GM21447 (cell line): Measurements from ENCODE around the gene ZFP42.
"Not testable (repeated sequence)": the region's sequence is repeated elsewhere in the genome, so short reads cannot be mapped to it uniquely, and the experiment has no call there.

ENCODE experiments used
- ATAC-seq: cut with Tn5 transposase; IDR thresholded peaks from one replicate; pipeline ENCODE4 v1.9.1; 2021; ENCODE audit not compliant: unreplicated experiment

Gene ZFP42

GRCh38 chr4:188021548-188022249, 26.1 kb downstream of the ZFP42 start:
- no peak for ATAC-seq

- ATAC-seq, result no peak
Measured at GRCh38 chr4:188023682-188024081, 28.1 kb downstream of the ZFP42 start.

- ATAC-seq, result no peak
Measured at GRCh38 chr4:188025476-188025875, 29.9 kb downstream of the ZFP42 start.

GRCh38 chr4:188029114-188029513, 33.5 kb downstream of the ZFP42 start:
- ATAC-seq, result no peak

- ATAC-seq, result no peak
Measured at GRCh38 chr4:188030401-188030800, 34.8 kb downstream of the ZFP42 start.

GRCh38 chr4:188031751-188032150, 36.2 kb downstream of the ZFP42 start:
- no peak for ATAC-seq

- ATAC-seq, result no peak
Measured at GRCh38 chr4:188032170-188032569, 36.6 kb downstream of the ZFP42 start.

- ATAC-seq, result no peak
Measured at GRCh38 chr4:188032583-188032982, 37.0 kb downstream of the ZFP42 start.

GRCh38 chr4:188037003-188037713, 41.6 kb downstream of the ZFP42 start:
- no peak for ATAC-seq

GRCh38 chr4:188041721-188042120, 46.1 kb downstream of the ZFP42 start:
- no peak for ATAC-seq

GRCh38 chr4:188042191-188042590, 46.6 kb downstream of the ZFP42 start:
- ATAC-seq, result no peak

GRCh38 chr4:188043154-188043553, 47.6 kb downstream of the ZFP42 start:
- no peak for ATAC-seq

GRCh38 chr4:188045461-188045860, 49.9 kb downstream of the ZFP42 start:
- not testable (repeated sequence) for ATAC-seq

GRCh38 chr4:188046657-188047056, 51.1 kb downstream of the ZFP42 start:
- ATAC-seq, result no peak

- ATAC-seq, result no peak
Measured at GRCh38 chr4:188053302-188053701, 57.7 kb downstream of the ZFP42 start.
